Measurements from ENCODE around the gene PARVA. TPM values are rescaled to one million over a fixed set of nuclear protein-coding genes. Genes with fewer than 3 reads are reported as not detected.

PARVA gene
- total and polyA plus RNA-seq, 2 of the 4 experiments (the other 2 are of a cell fraction): 65.2 to 80.2 TPM

DNA sequence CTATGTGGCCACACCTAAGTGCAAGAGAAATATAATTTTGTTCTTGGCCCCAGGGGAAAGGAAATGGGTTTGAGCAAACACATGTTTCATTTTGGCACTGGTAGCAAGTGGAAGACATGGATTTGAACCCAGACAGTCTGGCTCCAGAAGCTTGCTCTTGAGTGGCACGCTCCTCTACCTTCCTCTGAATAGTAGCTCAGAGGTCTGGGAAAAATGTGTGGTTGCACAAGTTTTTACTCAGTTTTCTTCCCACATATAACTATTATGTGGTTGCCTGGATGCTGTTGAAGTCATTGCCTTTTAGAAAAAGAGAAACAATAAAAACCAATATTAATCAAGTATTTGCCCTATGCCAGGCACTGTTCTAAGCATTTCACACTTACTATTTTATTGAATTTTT lies 16.3 kb downstream of the PARVA start:
- ChIA-PET CTCF (interaction anchor here (1.2 kb wide), 1 partner anchor 40 kb away, joined by 3 read pairs; no protein-coding TSS in a partner anchor), POLR2A (ENCODE audit: unreplicated experiment) (no interaction called here)
- no peak overlapping the region for H3K9ac ChIP-seq (ENCODE audit: low read depth, low read length)
- H4K5ac ChIP-seq (ENCODE audit: low read depth, low read length): no peak overlapping the region
- H4K20me1 ChIP-seq (ENCODE audit: insufficient read depth, low read length): peaks cover 50% of the 10 kb centered on the region
- H4K8ac ChIP-seq (ENCODE audit: low read depth in 2 of 2, low read length in 2 of 2): no peak overlapping the region
- H3K4me2 ChIP-seq (ENCODE audit: low read depth, low read length): no peak overlapping the region
- no CpG with 5 or more reads among the region's 1 CpG for WGBS, 2 experiments (ENCODE audit: extremely low coverage in 2 of 2, insufficient read length in 1 of 2)
- no peak overlapping the region for H2AFZ ChIP-seq (replicated peaks; ENCODE audit: low read length, poor library complexity)
- peaks cover 34% of the 10 kb centered on the region for H3K4me1 ChIP-seq (ENCODE audit: control insufficient read depth, insufficient read depth, low read length)
- H2BK20ac ChIP-seq (ENCODE audit: low read depth, low read length): no peak overlapping the region
- no peak overlapping the region for H2BK5ac ChIP-seq (ENCODE audit: low read depth, low read length, poor library complexity, severe bottlenecking)
- H3K27ac ChIP-seq (ENCODE audit: insufficient read depth, low read length): no peak overlapping the region
- no peak overlapping the region; the same call in 1 of the 2 replicates for H3K14ac ChIP-seq (replicated peaks; ENCODE audit: low read depth, low read length)
- TF ChIP-seq CHD1 (IDR thresholded peaks at IDR 0.05; ENCODE audit: low read depth, low read length) (no peak), BHLHE40 (IDR thresholded peaks at IDR 0.05; ENCODE audit: low read depth, low read length) (no peak), SMC3 (IDR thresholded peaks at IDR 0.05; ENCODE audit: low read depth, low read length) (no peak), CEBPB (IDR thresholded peaks at IDR 0.05; ENCODE audit: low read depth, low read length) (no peak), MXI1 (IDR thresholded peaks at IDR 0.05; ENCODE audit: borderline replicate concordance, low read depth, low read length) (no peak), POLR2A (IDR thresholded peaks at IDR 0.05; ENCODE audit: low read depth, low read length) (no peak), MAFK (IDR thresholded peaks at IDR 0.05; ENCODE audit: low read depth, low read length) (no peak), ELK1 (IDR thresholded peaks at IDR 0.05; ENCODE audit: borderline replicate concordance, low read depth, low read length) (no peak), NFE2L2 (IDR thresholded peaks at IDR 0.05; ENCODE audit: low read depth, low read length) (no peak), RCOR1 (IDR thresholded peaks at IDR 0.05; ENCODE audit: insufficient replicate concordance, low read length) (no peak), RFX5 (IDR thresholded peaks at IDR 0.05; ENCODE audit: low read depth, low read length) (no peak)
- TF ChIP-seq, protein P1, sequence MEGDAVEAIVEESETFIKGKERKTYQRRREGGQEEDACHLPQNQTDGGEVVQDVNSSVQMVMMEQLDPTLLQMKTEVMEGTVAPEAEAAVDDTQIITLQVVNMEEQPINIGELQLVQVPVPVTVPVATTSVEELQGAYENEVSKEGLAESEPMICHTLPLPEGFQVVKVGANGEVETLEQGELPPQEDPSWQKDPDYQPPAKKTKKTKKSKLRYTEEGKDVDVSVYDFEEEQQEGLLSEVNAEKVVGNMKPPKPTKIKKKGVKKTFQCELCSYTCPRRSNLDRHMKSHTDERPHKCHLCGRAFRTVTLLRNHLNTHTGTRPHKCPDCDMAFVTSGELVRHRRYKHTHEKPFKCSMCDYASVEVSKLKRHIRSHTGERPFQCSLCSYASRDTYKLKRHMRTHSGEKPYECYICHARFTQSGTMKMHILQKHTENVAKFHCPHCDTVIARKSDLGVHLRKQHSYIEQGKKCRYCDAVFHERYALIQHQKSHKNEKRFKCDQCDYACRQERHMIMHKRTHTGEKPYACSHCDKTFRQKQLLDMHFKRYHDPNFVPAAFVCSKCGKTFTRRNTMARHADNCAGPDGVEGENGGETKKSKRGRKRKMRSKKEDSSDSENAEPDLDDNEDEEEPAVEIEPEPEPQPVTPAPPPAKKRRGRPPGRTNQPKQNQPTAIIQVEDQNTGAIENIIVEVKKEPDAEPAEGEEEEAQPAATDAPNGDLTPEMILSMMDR (conservative IDR thresholded peaks at IDR 0.05; ENCODE audit: low read depth, low read length): no peak
- TF ChIP-seq, protein P2, sequence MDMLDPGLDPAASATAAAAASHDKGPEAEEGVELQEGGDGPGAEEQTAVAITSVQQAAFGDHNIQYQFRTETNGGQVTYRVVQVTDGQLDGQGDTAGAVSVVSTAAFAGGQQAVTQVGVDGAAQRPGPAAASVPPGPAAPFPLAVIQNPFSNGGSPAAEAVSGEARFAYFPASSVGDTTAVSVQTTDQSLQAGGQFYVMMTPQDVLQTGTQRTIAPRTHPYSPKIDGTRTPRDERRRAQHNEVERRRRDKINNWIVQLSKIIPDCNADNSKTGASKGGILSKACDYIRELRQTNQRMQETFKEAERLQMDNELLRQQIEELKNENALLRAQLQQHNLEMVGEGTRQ (IDR thresholded peaks at IDR 0.05; ENCODE audit: low read depth, low read length): no peak
- H3K79me1 ChIP-seq (ENCODE audit: low read depth in 1 of 2, low read length in 2 of 2): peaks cover 30 to 78% of the 10 kb centered on the region in 2 experiments
- intact Hi-C loops (cut with micrococcal nuclease) (no loop called here), dilution Hi-C loops (cut with HindIII; ENCODE audit: low sequenced_read_pairs, unreplicated experiment) (no loop called here), in situ Hi-C loops (cut with MboI; ENCODE audit: low sequenced_read_pairs) (no loop called here)
- H3K27me3 ChIP-seq (ENCODE audit: control insufficient read depth, insufficient read depth, low read length): no peaks in the 10 kb centered on the region
- BruUV-seq (replicated peaks): no TSS peak
- H3K9me3 ChIP-seq (ENCODE audit: control insufficient read depth, insufficient read depth, low read length): peaks cover 3% of the 10 kb centered on the region; the same call in 1 of the 2 replicates
- H3K4me3 ChIP-seq (ENCODE audit: insufficient read depth, low read depth, low read length): no peak overlapping the region
- H2BK15ac ChIP-seq (ENCODE audit: low read depth, low read length): no peak overlapping the region
- H2AK5ac ChIP-seq (ENCODE audit: low read depth, low read length): no peak overlapping the region
- H3K9me1 ChIP-seq (ENCODE audit: insufficient read depth, low read length): peaks cover 33% of the 10 kb centered on the region
- H3K56ac ChIP-seq (ENCODE audit: extremely low read depth, insufficient read depth, low read length): no peak overlapping the region
- no peak overlapping the region for H2AK9ac ChIP-seq (replicated peaks; ENCODE audit: low read depth, low read length, poor library complexity)
- no peak overlapping the region for H3K4ac ChIP-seq (ENCODE audit: low read depth, low read length)
- H2BK120ac ChIP-seq (ENCODE audit: low read depth, low read length): no peak overlapping the region
- no peak for ATAC-seq (ENCODE audit: low read depth)
- no peak for DNase-seq
- H4K91ac ChIP-seq (ENCODE audit: insufficient read depth, low read depth, low read length): no peak overlapping the region
- peaks cover 13% of the 10 kb centered on the region for H3K36me3 ChIP-seq (ENCODE audit: control insufficient read depth, insufficient read depth, low read length)
- no peak overlapping the region for H3K23ac ChIP-seq (ENCODE audit: low read depth, low read length)
- H3K18ac ChIP-seq (ENCODE audit: low read depth, low read length): no peak overlapping the region
